KOPT-K1 (cell line): ENCODE measurements around the gene UCMA.

ENCODE experiments used
- H3K27ac ChIP-seq: fragments of 200-600 bp; sonication (generic); 2 replicates; pipeline ENCODE4 v1.5.1; 2016; ENCODE audit warnings: antibody characterized with exemption, mild to moderate bottlenecking, low read depth, low read length; ENCODE audit not compliant: poor library complexity, severe bottlenecking
- H3K36me3 ChIP-seq: fragments of 200-600 bp; sonication (generic); 2 replicates; pipeline ENCODE4 v1.5.1; 2017; ENCODE audit warnings: antibody characterized with exemption, mild to moderate bottlenecking, low read length, moderate library complexity; ENCODE audit not compliant: insufficient read depth
- H3K9me3 ChIP-seq: fragments of 200-600 bp; sonication (generic); 2 replicates; pipeline ENCODE4 v1.5.1; 2017; ENCODE audit warnings: antibody characterized with exemption, low read length, mild to moderate bottlenecking; ENCODE audit not compliant: insufficient read depth, poor library complexity, severe bottlenecking

The UCMA gene

GRCh38 chr10:13221572-13221971 lies 12.6 kb downstream of the UCMA start:
- no peak overlapping the region for H3K27ac ChIP-seq
- H3K9me3 ChIP-seq = no peaks in the 10 kb centered on the region
- H3K36me3 ChIP-seq = no peaks in the 10 kb centered on the region

GRCh38 chr10:13219685-13220670 lies 14.2 kb downstream of the UCMA start:
- Histone ChIP-seq H3K36me3 (peaks cover 2% of the 10 kb centered on the region; the same call in 1 of the 2 replicates), H3K27ac (no peak overlapping the region), H3K9me3 (no peaks in the 10 kb centered on the region)

- H3K36me3 ChIP-seq = peaks cover 12% of the 10 kb centered on the region
- no peak overlapping the region for H3K27ac ChIP-seq
- no peaks in the 10 kb centered on the region for H3K9me3 ChIP-seq
Observed at GRCh38 chr10:13218878-13219277, 15.3 kb downstream of the UCMA start.

- no peaks in the 10 kb centered on the region for H3K9me3 ChIP-seq
- H3K36me3 ChIP-seq = peaks cover 68% of the 10 kb centered on the region
- H3K27ac ChIP-seq = no peak overlapping the region
Observed at GRCh38 chr10:13213163-13213562, 21.0 kb downstream of the UCMA start.

GRCh38 chr10:13206546-13207443 lies 27.4 kb downstream of the UCMA start:
- Histone ChIP-seq H3K27ac (no peak overlapping the region), H3K36me3 (peaks cover 98% of the 10 kb centered on the region), H3K9me3 (no peaks in the 10 kb centered on the region)

GRCh38 chr10:13206091-13206490 lies 28.1 kb downstream of the UCMA start:
- peaks cover 98% of the 10 kb centered on the region for H3K36me3 ChIP-seq
- H3K27ac ChIP-seq = no peak overlapping the region
- no peaks in the 10 kb centered on the region for H3K9me3 ChIP-seq

- Histone ChIP-seq H3K27ac (no peak overlapping the region), H3K36me3 (peaks cover 99% of the 10 kb centered on the region), H3K9me3 (no peaks in the 10 kb centered on the region)
Observed at GRCh38 chr10:13201132-13201531, 33.0 kb downstream of the UCMA start.

- Histone ChIP-seq H3K27ac (no peak overlapping the region), H3K9me3 (no peaks in the 10 kb centered on the region), H3K36me3 (peaks cover 99% of the 10 kb centered on the region)
Observed at GRCh38 chr10:13195016-13195415, 39.2 kb downstream of the UCMA start.

GRCh38 chr10:13193637-13194036 lies 40.5 kb downstream of the UCMA start:
- Histone ChIP-seq H3K27ac (no peak overlapping the region), H3K9me3 (no peaks in the 10 kb centered on the region), H3K36me3 (peaks cover 99% of the 10 kb centered on the region)

- peaks cover 99% of the 10 kb centered on the region for H3K36me3 ChIP-seq
- no peak overlapping the region for H3K27ac ChIP-seq
- H3K9me3 ChIP-seq = no peaks in the 10 kb centered on the region
Observed at GRCh38 chr10:13191362-13191761, 42.8 kb downstream of the UCMA start.

- Histone ChIP-seq H3K9me3 (no peaks in the 10 kb centered on the region), H3K36me3 (peaks cover 100% of the 10 kb centered on the region), H3K27ac (no peak overlapping the region)
Observed at GRCh38 chr10:13190816-13191215, 43.4 kb downstream of the UCMA start.

GRCh38 chr10:13189961-13190360 lies 44.2 kb downstream of the UCMA start:
- H3K27ac ChIP-seq = no peak overlapping the region
- peaks cover 100% of the 10 kb centered on the region for H3K36me3 ChIP-seq
- no peaks in the 10 kb centered on the region for H3K9me3 ChIP-seq

- peaks cover 100% of the 10 kb centered on the region for H3K36me3 ChIP-seq
- H3K27ac ChIP-seq = no peak overlapping the region
- H3K9me3 ChIP-seq = no peaks in the 10 kb centered on the region
Observed at GRCh38 chr10:13188593-13188992, 45.6 kb downstream of the UCMA start.

GRCh38 chr10:13187135-13187534 lies 47.0 kb downstream of the UCMA start:
- Histone ChIP-seq H3K36me3 (peaks cover 100% of the 10 kb centered on the region), H3K9me3 (no peaks in the 10 kb centered on the region), H3K27ac (no peak overlapping the region)
